ENCODE results near the gene DIS3L2. TPM values are rescaled to one million over a fixed set of nuclear protein-coding genes. Genes with fewer than 3 reads are reported as not detected.

DIS3L2 gene
- total RNA-seq, 4 donors from 2014 or later, result 16.1 to 26.7 (median 22.0) TPM

DNA sequence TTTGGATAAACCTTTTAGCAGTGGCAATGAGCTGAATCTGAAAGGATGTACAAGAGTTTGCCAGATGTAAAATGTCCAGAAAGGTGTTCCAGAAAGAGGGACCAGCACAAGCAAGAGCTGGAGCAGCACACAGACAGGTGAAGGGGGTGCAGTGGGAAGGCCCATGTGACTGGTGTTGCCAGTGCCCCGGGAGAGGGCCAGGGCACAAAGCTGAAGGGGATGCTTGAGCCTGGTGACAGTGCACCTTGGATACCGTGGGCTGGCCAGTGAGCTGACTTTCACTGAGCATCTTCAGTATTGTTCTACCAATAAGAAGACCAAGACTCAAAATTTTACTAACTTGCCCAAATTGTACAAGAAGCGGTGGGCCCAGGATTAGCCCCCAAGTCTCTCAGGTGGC lies 284.7 kb downstream of the DIS3L2 start:
- WGBS, result 100% methylated on average over 3 of the region's 3 CpGs
- no peak for TF ChIP-seq POLR2AphosphoS5 (IDR thresholded peaks at IDR 0.05)
- no peak for TF ChIP-seq EP300 (IDR thresholded peaks at IDR 0.05)
- TF ChIP-seq, protein P1, sequence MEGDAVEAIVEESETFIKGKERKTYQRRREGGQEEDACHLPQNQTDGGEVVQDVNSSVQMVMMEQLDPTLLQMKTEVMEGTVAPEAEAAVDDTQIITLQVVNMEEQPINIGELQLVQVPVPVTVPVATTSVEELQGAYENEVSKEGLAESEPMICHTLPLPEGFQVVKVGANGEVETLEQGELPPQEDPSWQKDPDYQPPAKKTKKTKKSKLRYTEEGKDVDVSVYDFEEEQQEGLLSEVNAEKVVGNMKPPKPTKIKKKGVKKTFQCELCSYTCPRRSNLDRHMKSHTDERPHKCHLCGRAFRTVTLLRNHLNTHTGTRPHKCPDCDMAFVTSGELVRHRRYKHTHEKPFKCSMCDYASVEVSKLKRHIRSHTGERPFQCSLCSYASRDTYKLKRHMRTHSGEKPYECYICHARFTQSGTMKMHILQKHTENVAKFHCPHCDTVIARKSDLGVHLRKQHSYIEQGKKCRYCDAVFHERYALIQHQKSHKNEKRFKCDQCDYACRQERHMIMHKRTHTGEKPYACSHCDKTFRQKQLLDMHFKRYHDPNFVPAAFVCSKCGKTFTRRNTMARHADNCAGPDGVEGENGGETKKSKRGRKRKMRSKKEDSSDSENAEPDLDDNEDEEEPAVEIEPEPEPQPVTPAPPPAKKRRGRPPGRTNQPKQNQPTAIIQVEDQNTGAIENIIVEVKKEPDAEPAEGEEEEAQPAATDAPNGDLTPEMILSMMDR (IDR thresholded peaks at IDR 0.05), result no peak
- no peak for TF ChIP-seq POLR2A (IDR thresholded peaks at IDR 0.05; ENCODE audit: low read depth)
- DNase-seq (ENCODE audit: extremely low spot score), result no peak
- no peaks in the 10 kb centered on the region for H3K4me1 ChIP-seq
- H3K9me3 ChIP-seq, result no peaks in the 10 kb centered on the region
- H3K36me3 ChIP-seq, result peaks cover 0 to 29% (median 11%) of the 10 kb centered on the region in 4 donors
- intact Hi-C loops (cut with DNase I), result no loop called here
- H3K27me3 ChIP-seq, result no peaks in the 10 kb centered on the region
- H3K27ac ChIP-seq (replicated peaks in 1 of 4), result no peak overlapping the region
- H3K4me3 ChIP-seq, result no peak overlapping the region

DNA sequence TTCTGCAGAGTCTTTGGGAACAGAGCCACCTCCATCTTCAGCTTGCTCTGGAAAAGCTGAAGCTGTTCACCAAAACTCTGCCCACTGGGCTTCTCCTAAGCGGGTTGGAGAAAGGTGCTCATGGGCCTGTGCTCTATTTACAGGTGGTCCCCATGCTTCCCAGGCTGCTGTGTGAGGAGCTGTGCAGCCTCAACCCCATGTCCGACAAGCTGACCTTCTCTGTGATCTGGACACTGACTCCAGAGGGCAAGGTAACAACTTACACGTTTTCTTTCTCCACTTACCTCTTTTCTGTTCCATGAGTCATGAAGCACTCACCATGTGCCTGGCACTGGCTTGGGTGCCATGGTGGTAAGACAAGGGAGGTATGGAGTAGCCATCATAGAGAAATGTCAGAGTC lies 287.6 kb downstream of the DIS3L2 start:
- TF ChIP-seq EP300 (IDR thresholded peaks at IDR 0.05) (no peak), POLR2A (IDR thresholded peaks at IDR 0.05; ENCODE audit: low read depth) (no peak), POLR2AphosphoS5 (IDR thresholded peaks at IDR 0.05) (no peak)
- TF ChIP-seq, protein P1 (IDR thresholded peaks at IDR 0.05), result no peak
- no peak overlapping the region for H3K27ac ChIP-seq (replicated peaks in 1 of 4)
- intact Hi-C loops (cut with DNase I), result no loop called here
- 100% methylated on average over 3 of the region's 3 CpGs for WGBS
- DNase-seq (ENCODE audit: extremely low spot score), result no peak
- H3K4me1 ChIP-seq, result no peaks in the 10 kb centered on the region
- no peaks in the 10 kb centered on the region for H3K9me3 ChIP-seq
- no peak overlapping the region for H3K4me3 ChIP-seq
- H3K27me3 ChIP-seq, result no peaks in the 10 kb centered on the region
- H3K36me3 ChIP-seq, result peaks cover 0 to 44% (median 12%) of the 10 kb centered on the region in 4 donors

DNA sequence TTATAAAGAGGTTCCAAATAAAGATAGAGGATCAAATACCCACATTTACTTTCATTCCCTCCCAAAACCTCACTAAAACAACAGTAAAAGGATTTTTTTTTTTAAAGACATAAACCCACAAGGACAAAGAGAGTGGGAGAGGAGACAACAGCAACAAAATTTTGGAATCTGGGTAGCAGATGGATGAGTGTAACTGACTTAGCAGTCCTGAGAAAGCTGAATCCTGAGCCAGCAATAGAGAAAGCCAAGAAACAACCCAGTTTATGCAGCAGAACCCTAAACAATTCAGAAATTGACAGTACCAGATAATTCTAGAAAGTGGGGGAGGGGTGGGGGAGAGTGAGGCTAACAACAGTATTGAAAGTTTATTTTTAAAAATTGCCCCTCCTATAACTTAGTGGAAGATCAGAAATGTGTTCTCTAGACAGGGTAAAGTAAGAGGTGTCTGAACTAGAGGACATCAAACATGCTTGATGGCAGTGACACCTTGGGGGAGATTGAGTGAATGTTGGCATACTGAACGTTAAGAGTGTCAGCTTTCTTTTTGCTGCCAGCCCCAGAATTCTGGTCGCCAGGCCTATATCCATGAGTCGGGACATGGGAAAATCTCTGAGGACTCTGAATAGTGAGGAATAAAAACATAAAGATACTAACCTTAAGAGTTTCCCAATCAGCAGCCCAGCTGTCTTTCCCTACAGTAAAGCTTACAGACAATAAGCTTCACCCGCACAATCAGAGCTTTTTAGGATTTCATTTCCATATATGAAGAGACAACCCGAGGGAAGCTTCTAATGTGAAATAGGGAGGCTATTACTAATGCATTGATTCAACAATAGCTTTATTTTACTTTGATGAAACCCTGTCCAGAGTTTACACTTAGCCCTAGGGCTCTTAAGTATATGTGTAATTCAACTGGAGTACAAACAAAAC lies 289.0 kb downstream of the DIS3L2 start:
- Histone ChIP-seq H3K27ac (replicated peaks in 1 of 4) (no peak overlapping the region), H3K36me3 (peaks cover 0 to 44% (median 12%) of the 10 kb centered on the region in 4 donors), H3K9me3 (no peaks in the 10 kb centered on the region), H3K4me3 (no peak overlapping the region), H3K4me1 (no peaks in the 10 kb centered on the region), H3K27me3 (no peaks in the 10 kb centered on the region)
- DNase-seq (ENCODE audit: extremely low spot score), result no peak
- TF ChIP-seq POLR2A (IDR thresholded peaks at IDR 0.05; ENCODE audit: low read depth) (no peak), EP300 (IDR thresholded peaks at IDR 0.05) (no peak), POLR2AphosphoS5 (IDR thresholded peaks at IDR 0.05) (no peak)
- TF ChIP-seq, protein P1 (IDR thresholded peaks at IDR 0.05), result no peak
- intact Hi-C loops (cut with DNase I), result no loop called here
- 85% methylated on average over 5 of the region's 5 CpGs for WGBS

DNA sequence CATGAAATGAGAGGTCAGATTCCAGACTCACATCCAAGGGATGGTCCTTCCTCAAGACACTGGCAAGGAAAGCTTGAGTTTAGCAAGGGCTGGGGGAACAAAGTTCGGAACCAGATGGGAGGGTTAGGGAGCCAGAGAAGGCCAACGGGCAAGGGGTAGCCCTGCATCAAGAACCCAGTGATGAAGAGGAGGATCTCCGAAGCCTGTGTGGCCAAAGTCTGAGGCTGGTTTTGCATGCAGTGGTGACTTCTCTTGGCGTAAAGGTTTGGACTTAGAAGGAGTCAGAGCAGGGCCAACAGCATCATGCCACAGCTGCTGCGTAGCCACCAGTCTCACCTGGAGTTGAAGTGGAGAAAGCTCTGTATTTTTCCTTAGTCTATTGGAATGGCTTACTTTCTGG lies 293.5 kb downstream of the DIS3L2 start:
- WGBS, result 98% methylated on average over 5 of the region's 5 CpGs
- TF ChIP-seq, protein P1 (IDR thresholded peaks at IDR 0.05), result no peak
- no peak for TF ChIP-seq POLR2A (IDR thresholded peaks at IDR 0.05; ENCODE audit: low read depth)
- no peak for TF ChIP-seq POLR2AphosphoS5 (IDR thresholded peaks at IDR 0.05)
- no peak for TF ChIP-seq EP300 (IDR thresholded peaks at IDR 0.05)

More for the DNA sequence above, 293.5 kb downstream of the DIS3L2 start:
- peaks cover 0 to 33% (median 3%) of the 10 kb centered on the region in 4 donors for H3K36me3 ChIP-seq
- peaks cover 0 to 7% (median 0%) of the 10 kb centered on the region in 4 donors for H3K4me1 ChIP-seq
- no peaks in the 10 kb centered on the region for H3K9me3 ChIP-seq
- DNase-seq (ENCODE audit: extremely low spot score), result no peak
- no peak overlapping the region for H3K4me3 ChIP-seq
- no peak overlapping the region for H3K27ac ChIP-seq (replicated peaks in 1 of 4)
- H3K27me3 ChIP-seq, result no peaks in the 10 kb centered on the region
- intact Hi-C loops (cut with DNase I), result no loop called here

All from esophagus muscularis mucosa (tissue), 4 donors.